ENCODE measurements around the gene MSRB3. TPM values are rescaled to one million over a fixed set of nuclear protein-coding genes. Genes with fewer than 3 reads are reported as not detected.

The MSRB3 gene
- total RNA-seq, 1 experiment from 2014 or later: 1.1 TPM

- Histone ChIP-seq H4K20me1 (ENCODE audit: control insufficient read depth, insufficient read depth, insufficient read length) (no peaks in the 10 kb centered on the region), H2AFZ (ENCODE audit: low read length) (no peak overlapping the region), H3K14ac (ENCODE audit: insufficient read depth, low read length) (no peak overlapping the region), H3K27ac (ENCODE audit: insufficient read length, low read depth, low read length) (no peak overlapping the region), H2BK5ac (ENCODE audit: insufficient read length, low read length) (no peak overlapping the region), H3K4me2 (ENCODE audit: insufficient read depth, insufficient read length, low read length) (no peak overlapping the region), H3K27me3 (ENCODE audit: insufficient read depth, low read length) (no peaks in the 10 kb centered on the region), H2BK120ac (ENCODE audit: low read depth, low read length, poor library complexity, severe bottlenecking) (no peak overlapping the region), H3K79me1 (ENCODE audit: insufficient read depth, low read depth, low read length, poor library complexity, severe bottlenecking) (no peaks in the 10 kb centered on the region), H2BK12ac (ENCODE audit: insufficient read length, low read depth, low read length) (no peak overlapping the region), H3T11ph (ENCODE audit: low read length) (no peak overlapping the region), H3K4me1 (ENCODE audit: insufficient read depth, low read length) (no peaks in the 10 kb centered on the region), H3K9ac (ENCODE audit: extremely low read depth, insufficient read length, low read length) (no peak overlapping the region), H3K9me3 (ENCODE audit: control insufficient read depth, low read depth, low read length) (no peaks in the 10 kb centered on the region), H2BK15ac (ENCODE audit: low read depth, low read length) (no peak overlapping the region), H4K8ac (replicated peaks; ENCODE audit: insufficient read length, low read depth, low read length) (no peak overlapping the region), H3K18ac (ENCODE audit: insufficient read length, low read depth, low read length) (no peak overlapping the region), H4K91ac (ENCODE audit: insufficient read length, low read depth, low read length) (no peak overlapping the region), H3K56ac (ENCODE audit: insufficient read length, low read depth, low read length) (no peak overlapping the region), H2AK5ac (ENCODE audit: insufficient read length, low read length) (no peak overlapping the region), H4K5ac (ENCODE audit: insufficient read length, low read depth, low read length) (no peak overlapping the region), H3K23me2 (ENCODE audit: insufficient read length, low read depth, low read length, poor library complexity, severe bottlenecking) (no peaks in the 10 kb centered on the region), H3K4ac (ENCODE audit: low read depth, low read length) (no peak overlapping the region), H3K79me2 (ENCODE audit: insufficient read depth, low read length) (no peaks in the 10 kb centered on the region), H2BK20ac (ENCODE audit: low read depth, low read length, poor library complexity, severe bottlenecking) (no peak overlapping the region), H3K23ac (ENCODE audit: insufficient read length, low read depth, low read length) (no peak overlapping the region)
- no peaks in the 10 kb centered on the region for H3K27me3 Mint-ChIP-seq (ENCODE audit: low read depth)
- WGBS (ENCODE audit: extremely low coverage, insufficient read length, low lambda C conversion rate): no CpG with 5 or more reads among the region's 3 CpGs
- no peaks in the 10 kb centered on the region for H3K4me1 Mint-ChIP-seq
- no peaks in the 10 kb centered on the region; a peak in 1 of 7 replicates for H3K36me3 Mint-ChIP-seq (ENCODE audit: insufficient read depth in 1 of 3, low read depth in 3 of 3)
- no peak overlapping the region for H3K27ac Mint-ChIP-seq
- DNase-seq: no peak
- H3K9me3 Mint-ChIP-seq: peaks cover 0 to 7% of the 10 kb centered on the region in 2 experiments; a peak in 3 of 5 replicates
- no peak overlapping the region for H3K4me3 Mint-ChIP-seq
- no peak for TF ChIP-seq CTCF (conservative IDR thresholded peaks at IDR 0.05)
These were observed 64.7 kb downstream of the MSRB3 start for GRCh38 chr12:65343230-65343629.
